Limb (tissue), 2 donors: ENCODE results near the gene HTR3B.
A peak's percentile ranks its signal among the peaks of the same experiment; 100 is the strongest.
"Not testable (repeated sequence)": the region's sequence is repeated elsewhere in the genome, so short reads cannot be mapped to it uniquely, and the experiment has no call there.

Experiments used
- DNase-seq, 2 donors: peaks; one replicate each; pipeline ENCODE4 v3.0.0-alpha.2; 2016; ENCODE audit errors: extremely low spot score in 2 of 2

Gene HTR3B

DNA sequence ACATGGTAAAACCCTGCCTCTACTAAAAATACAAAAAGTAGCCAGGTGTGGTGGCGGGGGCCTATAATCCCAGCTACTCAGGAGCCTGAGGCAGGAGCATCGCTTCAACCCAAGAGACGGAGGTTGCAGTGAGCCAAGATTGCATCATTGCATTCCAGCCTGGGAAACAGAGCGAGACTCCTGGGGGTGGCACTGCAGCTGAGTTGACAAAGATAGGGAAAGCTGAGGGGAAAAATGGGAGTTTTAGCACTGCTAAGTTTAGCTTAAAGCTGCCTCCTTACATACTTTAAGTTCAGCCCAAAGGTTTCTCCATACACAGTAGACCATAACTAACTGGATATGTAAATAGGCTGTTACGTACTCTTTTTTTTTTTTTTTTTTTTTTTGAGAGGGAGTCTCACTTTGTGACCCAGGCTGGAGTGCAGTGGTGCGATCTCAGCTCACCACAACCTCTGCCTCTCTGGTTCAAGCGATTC is 20.2 kb upstream of the HTR3B start:
- no peak for DNase-seq

DNA sequence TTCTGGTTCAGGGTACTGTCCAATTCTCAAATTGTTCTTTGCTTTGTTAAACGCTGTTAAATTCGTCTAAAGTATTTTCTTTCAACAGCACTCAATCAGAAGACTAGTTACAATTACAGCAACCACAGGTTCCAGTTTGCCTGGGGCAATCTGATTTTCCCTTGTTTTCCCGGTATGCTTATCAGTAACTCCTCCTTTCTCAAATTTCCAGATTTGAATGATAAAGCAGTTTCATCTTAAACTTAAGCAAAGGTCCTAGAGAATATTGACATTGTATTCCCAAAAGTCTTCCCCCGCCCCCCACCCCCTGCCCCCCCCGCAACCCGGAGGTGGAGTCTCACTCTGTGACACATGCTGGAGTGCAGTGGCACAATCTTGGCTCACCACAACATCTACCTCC is 18.7 kb upstream of the HTR3B start:
- no peak for DNase-seq

- DNase-seq = no peak
Observed at GRCh38 chr11:113888848-113889247, 15.7 kb upstream of the HTR3B start.

GRCh38 chr11:113894421-113894996 is 10.1 kb upstream of the HTR3B start:
- no peak for DNase-seq

DNA sequence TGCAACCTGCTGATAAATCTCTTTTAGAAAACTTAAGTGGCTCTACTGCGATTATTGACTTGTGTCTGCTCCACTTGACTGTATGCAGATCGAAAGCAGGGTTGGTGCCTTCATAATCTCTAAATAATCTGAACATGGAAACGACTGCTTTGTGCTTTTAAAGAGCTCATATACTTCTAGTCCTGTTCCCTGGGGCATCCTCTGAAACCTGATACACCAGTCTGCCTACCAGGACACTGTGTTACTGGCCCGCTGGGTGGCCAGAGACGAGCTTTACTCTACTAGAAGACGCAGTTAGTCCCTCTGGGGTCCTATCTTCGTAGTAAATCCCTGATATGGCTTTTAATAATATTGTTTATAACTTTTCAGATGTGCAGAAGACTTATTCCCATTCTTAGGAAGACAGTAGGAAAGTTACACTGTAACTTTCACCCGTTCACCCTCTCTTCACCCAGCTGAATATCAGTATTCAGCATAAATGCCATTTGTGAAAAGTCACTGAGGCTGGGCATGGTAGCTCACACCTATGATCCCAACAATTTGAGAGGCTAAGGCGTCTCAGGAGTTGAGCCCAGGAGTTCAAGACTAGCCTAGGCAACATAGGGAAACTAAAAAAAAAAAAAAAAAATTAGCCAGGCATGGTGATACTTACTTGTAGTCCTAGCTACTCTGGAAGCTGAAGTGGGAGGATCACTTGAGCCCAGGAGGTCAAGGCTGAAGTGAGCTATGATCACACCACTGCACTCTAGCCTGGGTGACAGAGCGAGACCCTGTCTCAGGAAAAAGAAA is 9.0 kb upstream of the HTR3B start:
- DNase-seq = no peak

GRCh38 chr11:113896156-113896879 is 8.3 kb upstream of the HTR3B start:
- DNase-seq = peak; percentile 45 to 68

DNA sequence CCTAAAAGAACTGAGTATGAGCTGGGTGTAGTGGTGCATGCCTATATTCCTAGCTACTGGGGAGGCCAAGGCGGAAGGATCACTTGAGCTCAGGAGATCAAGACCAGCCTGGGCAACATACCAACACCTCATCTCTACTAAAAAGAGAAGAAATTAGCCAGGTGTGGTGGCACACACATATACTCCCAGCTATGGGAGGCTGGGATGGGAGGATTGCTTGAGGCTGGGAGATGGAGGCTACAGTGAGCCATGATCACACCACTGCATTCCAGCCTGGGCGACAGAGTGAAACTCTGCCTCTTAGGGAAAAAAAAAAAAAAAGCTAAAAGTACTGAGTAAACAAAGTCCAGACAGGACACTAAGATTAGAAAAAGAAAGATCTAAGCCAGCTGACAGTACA is 3.5 kb upstream of the HTR3B start:
- no peak for DNase-seq

GRCh38 chr11:113906038-113906437 is 1.4 kb downstream of the HTR3B start:
- no peak for DNase-seq

GRCh38 chr11:113906516-113906915 is 1.9 kb downstream of the HTR3B start:
- DNase-seq = no peak

GRCh38 chr11:113907152-113907551 is 2.6 kb downstream of the HTR3B start:
- DNase-seq = no peak

- no peak for DNase-seq
Observed at GRCh38 chr11:113907681-113908080, 3.1 kb downstream of the HTR3B start.

DNA sequence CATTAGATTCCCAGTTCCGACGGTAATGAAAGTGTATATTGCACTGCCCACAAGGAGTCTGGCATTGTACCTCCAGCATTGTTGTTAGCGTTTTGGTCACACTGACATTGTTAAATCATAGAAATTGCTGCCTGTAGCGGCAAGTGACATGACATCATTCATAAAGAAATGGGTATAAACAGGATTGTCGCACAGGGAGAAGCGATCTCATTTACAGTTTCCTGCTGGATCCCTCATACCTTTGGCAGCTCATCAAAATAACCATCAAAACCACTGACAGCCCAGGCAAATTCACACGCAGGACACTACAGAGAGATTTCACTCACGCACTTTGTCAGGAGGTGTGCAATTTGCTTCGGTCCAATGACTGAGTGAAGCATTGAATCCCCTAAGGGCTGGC is 3.5 kb downstream of the HTR3B start:
- no peak for DNase-seq

DNA sequence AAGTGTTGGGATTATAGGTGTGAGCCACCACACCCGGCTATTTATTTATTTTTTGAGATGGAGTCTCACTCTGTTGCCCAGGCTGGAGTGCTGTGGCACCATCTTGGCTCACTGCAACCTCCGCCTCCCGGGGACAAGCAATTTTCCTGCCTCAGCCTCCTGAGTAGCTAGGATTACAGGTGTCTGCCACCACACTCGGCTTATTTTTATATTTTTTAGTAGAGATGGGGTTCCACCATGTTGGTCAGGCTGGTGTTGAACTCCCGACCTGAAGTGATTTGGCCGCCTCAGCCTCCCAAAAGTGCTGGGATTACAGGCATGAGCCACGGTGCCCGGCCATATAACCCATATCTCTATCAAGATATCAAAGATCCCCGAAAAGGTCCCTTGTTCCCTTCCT is 6.9 kb downstream of the HTR3B start:
- not testable (repeated sequence) for DNase-seq

DNA sequence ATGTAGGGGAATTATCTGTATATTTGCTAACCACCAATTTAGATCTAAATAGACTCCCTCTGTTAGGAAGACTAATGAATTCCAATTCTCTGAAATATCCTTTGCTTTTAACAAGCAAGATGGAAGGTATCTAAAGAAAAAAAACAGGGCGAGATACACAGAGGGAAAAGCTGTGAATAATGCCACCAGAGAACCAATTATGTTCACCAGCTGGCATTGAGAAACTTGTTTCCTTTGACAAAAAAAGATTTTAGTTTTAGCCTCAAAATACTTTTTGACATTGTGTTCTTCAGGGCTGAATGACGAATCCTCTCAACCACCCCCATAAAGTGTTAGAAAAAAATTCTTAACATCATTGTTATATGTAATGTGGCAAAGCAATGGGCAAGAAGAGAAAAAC is 19.0 kb downstream of the HTR3B start:
- no peak for DNase-seq

- no peak for DNase-seq
Observed at GRCh38 chr11:113926273-113927197, 21.9 kb downstream of the HTR3B start.

DNA sequence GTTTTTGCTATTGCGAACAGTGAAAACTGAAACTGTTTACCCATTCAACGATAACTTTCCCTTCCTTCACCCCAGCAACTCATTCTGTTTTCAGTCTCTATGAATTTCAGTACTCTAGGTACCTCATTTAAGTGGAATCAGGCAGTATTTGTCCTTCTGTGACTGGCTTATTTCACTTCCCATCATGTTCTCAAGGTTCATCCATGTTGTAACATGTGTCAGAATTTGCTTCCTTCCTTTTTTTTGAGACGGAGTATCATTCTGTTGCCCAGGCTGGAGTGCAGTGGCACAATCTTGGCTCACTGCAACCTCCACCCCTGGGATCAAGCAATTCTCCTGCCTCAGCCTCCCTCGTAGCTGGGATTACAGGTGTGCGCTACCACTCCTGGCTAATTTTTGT is 23.7 kb downstream of the HTR3B start:
- no peak for DNase-seq

DNA sequence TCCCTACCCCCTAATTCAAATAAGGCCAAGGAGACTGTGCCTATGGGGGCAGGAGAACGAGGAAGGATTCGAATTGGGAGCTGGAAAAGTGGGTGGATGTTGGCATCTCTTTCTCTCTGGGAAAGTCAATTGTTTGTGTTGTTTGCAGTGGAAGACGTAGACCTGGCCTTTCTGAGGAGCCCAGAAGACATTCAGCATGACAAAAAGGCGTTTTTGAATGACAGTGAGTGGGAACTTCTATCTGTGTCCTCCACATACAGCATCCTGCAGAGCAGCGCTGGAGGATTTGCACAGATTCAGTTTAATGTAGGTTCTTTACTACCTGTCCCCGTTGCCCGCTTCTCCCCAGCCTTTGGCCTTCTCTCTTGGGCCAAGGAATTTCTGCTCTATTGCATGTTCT is 28.2 kb downstream of the HTR3B start:
- DNase-seq = no peak

- not testable (repeated sequence) for DNase-seq
Observed at GRCh38 chr11:113934193-113934592, 29.6 kb downstream of the HTR3B start.

GRCh38 chr11:113934761-113935160 is 30.2 kb downstream of the HTR3B start:
- DNase-seq = no peak

GRCh38 chr11:113935858-113936257 is 31.3 kb downstream of the HTR3B start:
- no peak for DNase-seq

DNA sequence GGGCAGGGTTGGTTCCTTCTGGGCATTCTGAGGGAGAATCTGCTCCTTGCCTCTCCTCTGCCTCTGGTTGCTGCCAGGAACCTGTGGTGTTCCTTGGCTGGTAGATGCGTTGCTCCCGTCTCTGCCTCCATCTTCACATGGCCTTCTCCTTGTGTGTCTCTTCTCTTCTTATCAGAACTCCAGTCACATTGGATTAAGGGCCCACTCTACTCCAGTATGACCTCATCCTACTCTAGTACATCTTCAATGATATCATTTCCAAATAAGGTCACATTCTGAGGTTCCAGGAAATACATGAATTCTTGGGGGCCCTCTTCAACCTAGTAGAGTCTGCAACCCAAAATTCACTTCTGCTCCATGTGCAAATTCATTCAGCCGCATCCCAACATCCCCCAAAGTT is 33.3 kb downstream of the HTR3B start:
- no peak for DNase-seq
